AG04450 (cell line): ENCODE results near the gene CYP26B1. TPM values are rescaled to one million over a fixed set of nuclear protein-coding genes. Genes with fewer than 3 reads are reported as not detected.

ENCODE experiments used
- CTCF ChIA-PET: fragments of 300-600, 350-600 bp; formaldehyde crosslinking; extraction: SDS; loops from one replicate; lab custom pipeline; 2022; ENCODE audit warnings: antibody characterized with exemption, inconsistent platforms; lab: Charles Lee
- POLR2A ChIA-PET: fragments of 350-600 bp; formaldehyde crosslinking; extraction: SDS; loops from one replicate; lab custom pipeline; 2021; ENCODE audit warnings: antibody characterized with exemption, inconsistent platforms; lab: Yijun Ruan, JAX
- DNase-seq: peaks from one replicate; pipeline ENCODE4 v3.0.0-alpha.2; 2011; ENCODE audit warnings: low read depth, low spot score
- H3K27ac ChIP-seq: one replicate; pipeline ENCODE4 v1.5.1; 2012; ENCODE audit warnings: low read depth, low read length, control low read depth
- H3K27me3 ChIP-seq: one replicate; pipeline ENCODE4 v1.6.0; 2012; ENCODE audit warnings: low read length; ENCODE audit not compliant: control insufficient read depth, insufficient read depth
- H3K4me3 ChIP-seq: 2 replicates; pipeline ENCODE4 v1.5.1; 2011; ENCODE audit warnings: mild to moderate bottlenecking, low read depth, low read length, control low read depth
- H3K9me3 ChIP-seq: 2 replicates; pipeline ENCODE4 v1.5.1; 2012; ENCODE audit warnings: low read length; ENCODE audit not compliant: control insufficient read depth, insufficient read depth
- CTCF ChIP-seq: IDR thresholded peaks from 2 replicates; pipeline ENCODE4 v1.5.1; 2011; ENCODE audit warnings: low read depth, low read length, control low read depth, inconsistent platforms
- polyA plus RNA-seq: library from polyadenylated mRNA; depleted of rRNA; stranded (reverse); fragments of >200 nt; gene quantifications from 2 replicates; pipeline ENCODE4 v1.2.3, GENCODE V29; 2011

CYP26B1 gene
- polyA plus RNA-seq, 1 experiment, result 0.01 TPM

- DNase-seq, result no peak
- ChIA-PET POLR2A (no interaction called here), CTCF (no interaction called here)
- Histone ChIP-seq H3K27ac (no peak overlapping the region), H3K9me3 (no peaks in the 10 kb centered on the region; the same call in 1 of the 2 replicates), H3K27me3 (peaks cover 39% of the 10 kb centered on the region), H3K4me3 (no peak overlapping the region)
- no peak for TF ChIP-seq CTCF
These were observed 16.2 kb downstream of the CYP26B1 start for GRCh38 chr2:72131371-72131891.

GRCh38 chr2:72130659-72131360 lies 16.9 kb downstream of the CYP26B1 start:
- Histone ChIP-seq H3K27ac (no peak overlapping the region), H3K9me3 (no peaks in the 10 kb centered on the region; the same call in 1 of the 2 replicates), H3K4me3 (no peak overlapping the region), H3K27me3 (peaks cover 39% of the 10 kb centered on the region)
- DNase-seq, result no peak
- POLR2A ChIA-PET, result no interaction called here
- no peak for TF ChIP-seq CTCF
- CTCF ChIA-PET, result interaction anchor here (1.8 kb wide), 1 partner anchor 20 kb away, joined by 4 read pairs; no protein-coding TSS in a partner anchor

- ChIA-PET CTCF (interaction anchor here (1.8 kb wide), 1 partner anchor 21 kb away, joined by 4 read pairs; no protein-coding TSS in a partner anchor), POLR2A (interaction anchor here (0.7 kb wide), 1 partner anchor 245 kb away, joined by 7 read pairs; no protein-coding TSS in a partner anchor)
- Histone ChIP-seq H3K9me3 (no peaks in the 10 kb centered on the region; the same call in 1 of the 2 replicates), H3K4me3 (no peak overlapping the region), H3K27ac (no peak overlapping the region), H3K27me3 (peaks cover 42% of the 10 kb centered on the region)
- DNase-seq, result no peak
- TF ChIP-seq CTCF, result no peak
These were observed 17.9 kb downstream of the CYP26B1 start for GRCh38 chr2:72129681-72130340.

- ChIA-PET CTCF (interaction anchor here (1.8 kb wide), 1 partner anchor 22 kb away, joined by 4 read pairs; no protein-coding TSS in a partner anchor), POLR2A (no interaction called here)
- Histone ChIP-seq H3K9me3 (no peaks in the 10 kb centered on the region; the same call in 1 of the 2 replicates), H3K27me3 (peaks cover 44% of the 10 kb centered on the region), H3K27ac (no peak overlapping the region), H3K4me3 (no peak overlapping the region)
- no peak for TF ChIP-seq CTCF
- no peak for DNase-seq
These were observed 18.8 kb downstream of the CYP26B1 start for GRCh38 chr2:72128843-72129227.
